HepG2 (cell line): ENCODE data around the gene HTATIP2. TPM values are rescaled to one million over a fixed set of nuclear protein-coding genes. Genes with fewer than 3 reads are reported as not detected.

Source experiments
- ATAC-seq: fragments of 200-7000 bp; cut with Tn5 transposase; 3 replicates; pipeline ENCODE4 v1.9.1; 2020; ENCODE audit warnings: mild to moderate bottlenecking, moderate library complexity
- BruUV-seq: library from RNA; stranded (reverse); fragments of 400-500 nt; replicated peaks from 2 replicates; lab custom pipeline; 2021; lab: Mats Ljungman, UMichigan
- CTCF ChIA-PET: fragments of 300-600 bp; formaldehyde crosslinking; extraction: SDS; loops from one replicate; lab custom pipeline; 2021; ENCODE audit warnings: low total read pairs, inconsistent platforms, low intra/inter-chr PET ratio; lab: Yijun Ruan, JAX
- POLR2A ChIA-PET: fragments of 350-600 bp; sonication (Branson Sonifier 250); formaldehyde crosslinking; loops from one replicate; lab custom pipeline; 2020; ENCODE audit warnings: antibody characterized with exemption, inconsistent platforms; lab: Yijun Ruan, JAX
- DNase-seq: peaks from one replicate; pipeline ENCODE4 v3.0.0-alpha.2; 2015; ENCODE audit warnings: low spot score
- FAIRE-seq: peaks from 3 replicates; lab custom pipeline; 2011; peaks lifted over from hg19 to GRCh38; lab: Jason Lieb, UNC
- H2AFZ ChIP-seq: one replicate; pipeline ENCODE4 v1.6.1; 2011; ENCODE audit warnings: low read length, inconsistent platforms
- H3K27ac ChIP-seq: fragments of 300-600 bp; 3 replicates; pipeline ENCODE4 v1.8.0; 2011; ENCODE audit warnings: mixed run types, mild to moderate bottlenecking, mixed read lengths, low read length, inconsistent platforms; ENCODE audit not compliant: insufficient read depth; ENCODE audit errors: extremely low read length
- H3K27me3 ChIP-seq, 2 experiments: fragments of 200-600 bp in 1 of 2; 2 replicates in 1 of 2; 3 replicates in 1 of 2; pipeline versions ENCODE4 v1.6.0 to v1.8.0; 2011; ENCODE audit warnings: low read length in 2 of 2, mild to moderate bottlenecking in 2 of 2, moderate library complexity in 2 of 2, inconsistent platforms in 1 of 2; ENCODE audit not compliant: insufficient read depth in 2 of 2, control insufficient read depth in 1 of 2
- H3K36me3 ChIP-seq, 2 experiments: fragments of 200-600 bp in 1 of 2; replicated peaks in 1 of 2; 2 replicates in 1 of 2; 3 replicates in 1 of 2; pipeline versions ENCODE4 v1.5.1 to v1.8.0; 2011; ENCODE audit warnings: low read length in 2 of 2, inconsistent platforms in 1 of 2; ENCODE audit not compliant: insufficient read depth in 2 of 2, control insufficient read depth in 1 of 2
- H3K4me1 ChIP-seq: 2 replicates; pipeline ENCODE4 v1.5.1; 2012; ENCODE audit warnings: low read length, inconsistent platforms; ENCODE audit not compliant: insufficient read depth
- H3K4me2 ChIP-seq: 2 replicates; pipeline ENCODE4 v1.6.0; 2011; ENCODE audit warnings: low read depth, low read length, inconsistent platforms
- H3K4me3 ChIP-seq, 3 experiments: fragments of 200-600 bp in 1 of 3; sonication (generic), shearing (Covaris generic) in 1 of 3; replicated peaks in 1 of 3; 2 replicates each; pipeline ENCODE4 v1.5.1; 2011 to 2016; ENCODE audit warnings: low read length in 3 of 3, inconsistent platforms in 2 of 3, low read depth in 2 of 3, mild to moderate bottlenecking in 2 of 3, control low read depth in 1 of 3, mixed read lengths in 1 of 3; ENCODE audit not compliant: insufficient read depth in 1 of 3
- H3K79me2 ChIP-seq: one replicate; pipeline ENCODE4 v1.6.1; 2011; ENCODE audit warnings: low read length, inconsistent platforms; ENCODE audit not compliant: insufficient read depth
- H3K9ac ChIP-seq: 2 replicates; pipeline ENCODE4 v1.6.0; 2011; ENCODE audit warnings: mild to moderate bottlenecking, low read depth, low read length, inconsistent platforms; ENCODE audit not compliant: insufficient read depth
- H3K9me3 ChIP-seq: 2 replicates; pipeline ENCODE4 v1.5.1; 2012; ENCODE audit warnings: mild to moderate bottlenecking, low read length
- H4K20me1 ChIP-seq: 2 replicates; pipeline ENCODE4 v1.6.0; 2011; ENCODE audit warnings: inconsistent platforms, mild to moderate bottlenecking, low read length, moderate library complexity; ENCODE audit not compliant: insufficient read depth
- CHCHD3 ChIP-seq: sonication (generic); formaldehyde crosslinking; IDR thresholded peaks from 2 replicates; pipeline ENCODE4 v1.8.0; 2022; ENCODE audit warnings: mild to moderate bottlenecking, missing genetic modification reagents, moderate library complexity
- DR1 ChIP-seq: sonication (generic); formaldehyde crosslinking; IDR thresholded peaks from 2 replicates; pipeline ENCODE4 v1.8.0; 2021; ENCODE audit warnings: mild to moderate bottlenecking, missing genetic modification reagents, inconsistent platforms
- FOXP1 ChIP-seq, 2 experiments: fragments of 450-650 bp in 1 of 2; IDR thresholded peaks; 2 replicates each; pipeline ENCODE4 v1.6.1; 2017 to 2018; ENCODE audit warnings: antibody characterized with exemption in 1 of 2
- MED8 ChIP-seq: sonication (generic); formaldehyde crosslinking; IDR thresholded peaks from 2 replicates; pipeline ENCODE4 v1.8.1; 2023; ENCODE audit warnings: mild to moderate bottlenecking, missing genetic modification reagents; ENCODE audit not compliant: insufficient replicate concordance
- MTA1 ChIP-seq: sonication (generic); formaldehyde crosslinking; IDR thresholded peaks from 2 replicates; pipeline ENCODE4 v1.4.0; 2020; ENCODE audit warnings: missing genetic modification reagents, mild to moderate bottlenecking, borderline replicate concordance
- PAWR ChIP-seq: sonication (generic); formaldehyde crosslinking; IDR thresholded peaks from 2 replicates; pipeline ENCODE4 v1.4.0; 2020; ENCODE audit warnings: missing genetic modification reagents, mild to moderate bottlenecking, borderline replicate concordance
- PBX2 ChIP-seq: IDR thresholded peaks from 2 replicates; pipeline ENCODE4 v1.6.1; 2016; ENCODE audit warnings: control low read depth
- SNAI1 ChIP-seq: sonication (generic); formaldehyde crosslinking; IDR thresholded peaks from 2 replicates; pipeline ENCODE4 v1.5.0; 2020; ENCODE audit warnings: mild to moderate bottlenecking, missing genetic modification reagents, borderline replicate concordance
- TRAFD1 ChIP-seq: sonication (generic); formaldehyde crosslinking; IDR thresholded peaks from 2 replicates; pipeline ENCODE4 v1.5.1; 2020; ENCODE audit warnings: missing genetic modification reagents, mild to moderate bottlenecking, borderline replicate concordance
- ZBTB46 ChIP-seq: sonication (generic); formaldehyde crosslinking; IDR thresholded peaks from 2 replicates; pipeline ENCODE4 v1.4.0; 2020; ENCODE audit warnings: mild to moderate bottlenecking, missing genetic modification reagents, borderline replicate concordance
- ZNF251 ChIP-seq: sonication (generic); formaldehyde crosslinking; IDR thresholded peaks from 2 replicates; pipeline ENCODE4 v1.9.0; 2021; ENCODE audit warnings: mild to moderate bottlenecking, missing genetic modification reagents
- ZNF292 ChIP-seq: sonication (generic); formaldehyde crosslinking; IDR thresholded peaks from 2 replicates; pipeline ENCODE4 v1.8.1; 2022; ENCODE audit warnings: mild to moderate bottlenecking, low read depth, missing genetic modification reagents, borderline replicate concordance
- ZNF558 ChIP-seq: sonication (generic); formaldehyde crosslinking; IDR thresholded peaks from 2 replicates; pipeline ENCODE4 v1.9.0; 2022; ENCODE audit warnings: mild to moderate bottlenecking, missing genetic modification reagents, borderline replicate concordance
- ZNF639 ChIP-seq: conservative IDR thresholded peaks from 2 replicates; pipeline ENCODE4 v1.6.1; 2018; ENCODE audit warnings: missing genetic modification reagents
- ZNF672 ChIP-seq: sonication (generic); formaldehyde crosslinking; IDR thresholded peaks from 2 replicates; pipeline ENCODE4 v1.8.1; 2022; ENCODE audit warnings: missing genetic modification reagents
- ZNF678 ChIP-seq: sonication (generic); formaldehyde crosslinking; IDR thresholded peaks from 2 replicates; pipeline ENCODE4 v1.4.0; 2020; ENCODE audit warnings: mild to moderate bottlenecking, missing genetic modification reagents
- WGBS: methylation state at CpG from one replicate; pipeline ENCODE4 v1.1.6; 2017; ENCODE audit warnings: low lambda C conversion rate; 5-methylcytosine and 5-hydroxymethylcytosine counted together
- in situ Hi-C: cut with HindIII; loops from 2 replicates; pipeline ENCODE4 v1.10.0; 2017; ENCODE audit warnings: low pct_unique_long_range_greater_than_20kb; ENCODE audit not compliant: extremely low pct_ligation_motif_present
- intact Hi-C: fragments of 100-400 bp; cut with micrococcal nuclease; formaldehyde crosslinking; loops from one replicate; pipeline ENCODE4 v1.10.0; 2022; ENCODE audit not compliant: unreplicated experiment
- polyA plus RNA-seq, 8 experiments: library from polyadenylated mRNA; depleted of rRNA in 3 of 8; stranded (reverse) in 7 of 8; unstranded in 1 of 8; fragments of >200 nt; fragmentation: Illumina TruSeq in 4 of 8; extraction: Trizol in 4 of 8; gene quantifications; 2 replicates each; pipeline versions ENCODE4 v1.2.1 to v1.2.3, GENCODE V29; 2011 to 2016; ENCODE audit warnings: low read depth in 4 of 8, missing spikeins in 1 of 8, mixed read lengths in 1 of 8; ENCODE audit not compliant: insufficient read depth in 1 of 8
- total RNA-seq, 5 experiments: library from RNA; depleted of rRNA; stranded (reverse); fragments of >200 nt; fragmentation: Illumina TruSeq; extraction: Trizol; gene quantifications; 2 replicates each; pipeline ENCODE4 v1.2.3, GENCODE V29; 2016; ENCODE audit warnings: low read depth in 1 of 5

The HTATIP2 gene
- total and polyA plus RNA-seq, 2 of the 13 experiments (the other 11 are each of a cell fraction or from before 2014, with no cell fraction given) = not detected

- no peak overlapping the region for H2AFZ ChIP-seq
- FAIRE-seq = no peak
- no peaks in the 10 kb centered on the region; a peak in 2 of 5 replicates for H3K36me3 ChIP-seq
- ATAC-seq = peak; percentile 67
- DNase-seq = peak; percentile 15
- peak overlapping the region; percentile 79 for H3K9ac ChIP-seq
- BruUV-seq = TSS peak; percentile 60
- 3% methylated on average over 10 of the region's 25 CpGs for WGBS
- H3K27me3 ChIP-seq = no peaks in the 10 kb centered on the region
- intact Hi-C loops (no loop called here), in situ Hi-C loops (loop anchor here (5.0 kb wide), 1 partner anchor 219 kb away; no protein-coding TSS in a partner anchor)
- no peaks in the 10 kb centered on the region for H3K9me3 ChIP-seq
- peak overlapping the region; percentile 87 to 99 (median 98) for H3K4me3 ChIP-seq
- H3K4me2 ChIP-seq = peak overlapping the region; percentile 74
- no peaks in the 10 kb centered on the region for H4K20me1 ChIP-seq
- peaks cover 18% of the 10 kb centered on the region for H3K4me1 ChIP-seq
- ChIA-PET CTCF (interaction anchor here (1.9 kb wide), 1 partner anchor 222 kb away, joined by 18 read pairs; no protein-coding TSS in a partner anchor), POLR2A (no interaction called here)
- H3K79me2 ChIP-seq = peaks cover 11% of the 10 kb centered on the region
- H3K27ac ChIP-seq = peak overlapping the region; percentile 79
- TF ChIP-seq ZNF558 (no peak), CHCHD3 (0 out of 2 replicates have a peak, but pooled peaks have one; percentile 4), ZNF292 (CRISPR knock-in tag) (peak; percentile 44; the same call in 1 of the 2 replicates), ZBTB46 (CRISPR knock-in tag) (0 out of 2 replicates have a peak, but pooled peaks have one; percentile 12), SNAI1 (peak; percentile 15; the same call in 1 of the 2 replicates), MED8 (CRISPR knock-in tag) (peak; percentile 20), MTA1 (CRISPR knock-in tag) (peak; percentile 9; the same call in 1 of the 2 replicates), DR1 (CRISPR knock-in tag) (no peak), ZNF678 (CRISPR knock-in tag) (peak; percentile 73; the same call in 1 of the 2 replicates), FOXP1 (IDR thresholded peaks at IDR 0.05) (no peak), FOXP1 (CRISPR knock-in tag; IDR thresholded peaks at IDR 0.05) (no peak), ZNF672 (peak; percentile 60; the same call in 1 of the 2 replicates), ZNF251 (CRISPR knock-in tag) (peak; percentile 51; the same call in 1 of the 2 replicates), PBX2 (CRISPR knock-in tag) (no peak), TRAFD1 (no peak), ZNF639 (no peak), PAWR (0 out of 2 replicates have a peak, but pooled peaks have one; percentile 37)
Observed at GRCh38 chr11:20388096-20389055, 24.9 kb downstream of the HTATIP2 start.
